Body of pancreas (tissue), 4 donors: Measurements from ENCODE around the gene MAGI1.

ENCODE experiments used
- CTCF ChIP-seq, 7 experiments: fragments of 450-650 bp in 4 of 7; fragments of 200-600 bp in 3 of 7; sonication (generic) in 3 of 7; IDR thresholded peaks; one replicate each; pipeline ENCODE4 v1.5.1; 2016 to 2019; ENCODE audit warnings: antibody characterized with exemption in 7 of 7
- POLR2A ChIP-seq, 3 donors: fragments of 450-650 bp; IDR thresholded peaks; one replicate each; pipeline ENCODE4 v1.6.1; 2016; ENCODE audit warnings: antibody characterized with exemption in 3 of 3, mild to moderate bottlenecking in 2 of 3

- TF ChIP-seq CTCF (IDR thresholded peaks at IDR 0.05): no peak
- no peak for TF ChIP-seq POLR2A (IDR thresholded peaks at IDR 0.05)
Observed at GRCh38 chr3:65614585-65614984, 424.1 kb downstream of the MAGI1 start.
